ENCODE measurements around the gene CDC37L1. TPM values are rescaled to one million over a fixed set of nuclear protein-coding genes. Genes with fewer than 3 reads are reported as not detected.

CDC37L1 gene
- polyA plus RNA-seq, 1 experiment, result 13.4 TPM

DNA sequence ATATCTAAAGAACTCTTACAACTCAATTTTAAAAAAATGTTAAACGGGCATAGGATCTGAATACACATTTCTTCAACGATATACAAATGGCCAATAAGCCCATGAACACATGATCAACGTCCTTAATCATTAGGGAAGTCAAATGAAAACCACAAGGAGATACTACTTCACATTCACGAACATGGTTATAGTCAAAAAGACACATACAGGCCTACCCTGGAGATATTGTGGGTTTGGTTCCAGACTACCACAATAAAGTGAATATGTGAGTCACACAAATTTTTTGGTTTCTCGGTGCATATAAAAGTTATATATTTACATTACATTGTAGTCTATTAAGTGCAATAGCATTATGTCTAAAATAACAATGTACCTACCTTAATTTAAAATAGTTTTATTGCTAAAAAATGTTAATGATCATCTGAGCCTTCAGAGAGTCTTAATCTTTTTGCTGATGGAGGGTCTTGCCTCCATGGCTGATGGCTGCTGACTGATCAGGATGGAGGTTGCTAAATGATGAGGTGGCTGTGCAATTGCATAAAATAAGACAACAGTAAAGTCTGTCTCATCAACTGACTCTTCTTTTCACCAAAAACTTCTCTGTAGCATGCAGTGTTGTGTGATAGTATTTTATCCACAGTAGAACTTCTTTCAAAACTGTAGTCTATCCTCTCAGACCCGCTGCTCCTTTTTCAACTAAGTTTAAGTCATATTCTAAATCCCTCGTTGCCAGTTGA lies 46.5 kb downstream of the CDC37L1 start:
- POLR2A ChIA-PET, result interaction anchor here (0.8 kb wide), 1 partner anchor 54 kb away, joined by 3 read pairs; no protein-coding TSS in a partner anchor
- Histone ChIP-seq H3K27me3 (ENCODE audit: control insufficient read depth, insufficient read depth, low read length) (no peaks in the 10 kb centered on the region), H3K9me3 (ENCODE audit: control insufficient read depth, insufficient read depth, low read length) (no peaks in the 10 kb centered on the region), H3K27ac (ENCODE audit: low read depth, low read length) (no peak overlapping the region), H3K4me3 (ENCODE audit: low read depth, low read length) (no peak overlapping the region)
- CTCF ChIA-PET, result no interaction called here
- TF ChIP-seq, protein P1, sequence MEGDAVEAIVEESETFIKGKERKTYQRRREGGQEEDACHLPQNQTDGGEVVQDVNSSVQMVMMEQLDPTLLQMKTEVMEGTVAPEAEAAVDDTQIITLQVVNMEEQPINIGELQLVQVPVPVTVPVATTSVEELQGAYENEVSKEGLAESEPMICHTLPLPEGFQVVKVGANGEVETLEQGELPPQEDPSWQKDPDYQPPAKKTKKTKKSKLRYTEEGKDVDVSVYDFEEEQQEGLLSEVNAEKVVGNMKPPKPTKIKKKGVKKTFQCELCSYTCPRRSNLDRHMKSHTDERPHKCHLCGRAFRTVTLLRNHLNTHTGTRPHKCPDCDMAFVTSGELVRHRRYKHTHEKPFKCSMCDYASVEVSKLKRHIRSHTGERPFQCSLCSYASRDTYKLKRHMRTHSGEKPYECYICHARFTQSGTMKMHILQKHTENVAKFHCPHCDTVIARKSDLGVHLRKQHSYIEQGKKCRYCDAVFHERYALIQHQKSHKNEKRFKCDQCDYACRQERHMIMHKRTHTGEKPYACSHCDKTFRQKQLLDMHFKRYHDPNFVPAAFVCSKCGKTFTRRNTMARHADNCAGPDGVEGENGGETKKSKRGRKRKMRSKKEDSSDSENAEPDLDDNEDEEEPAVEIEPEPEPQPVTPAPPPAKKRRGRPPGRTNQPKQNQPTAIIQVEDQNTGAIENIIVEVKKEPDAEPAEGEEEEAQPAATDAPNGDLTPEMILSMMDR (IDR thresholded peaks at IDR 0.05; ENCODE audit: low read depth, low read length), result no peak
- no peak for DNase-seq (ENCODE audit: low read depth, low spot score)

DNA sequence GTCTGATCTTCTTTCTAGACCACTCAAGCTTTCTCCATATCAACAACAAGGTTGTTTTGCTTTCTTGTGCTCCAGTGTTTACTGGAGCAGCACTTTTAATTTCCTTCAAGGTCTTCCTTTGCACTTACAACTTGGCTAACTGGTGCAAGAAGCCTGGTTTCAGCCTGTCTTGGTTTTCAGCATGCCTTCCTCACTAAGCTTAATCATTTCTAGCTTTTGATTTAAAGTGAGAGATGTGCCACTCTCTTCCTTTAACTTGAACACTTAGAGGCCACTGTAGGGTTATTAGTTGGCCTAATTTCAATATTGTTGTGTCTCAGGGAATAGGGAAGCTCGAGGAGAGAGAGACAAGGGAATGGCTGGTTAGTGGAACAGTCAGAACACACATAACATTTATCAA lies 48.2 kb downstream of the CDC37L1 start:
- DNase-seq (ENCODE audit: low read depth, low spot score), result no peak
- no peaks in the 10 kb centered on the region for H3K27me3 ChIP-seq (ENCODE audit: control insufficient read depth, insufficient read depth, low read length)
- H3K27ac ChIP-seq (ENCODE audit: low read depth, low read length), result no peak overlapping the region
- no peak overlapping the region for H3K4me3 ChIP-seq (ENCODE audit: low read depth, low read length)
- TF ChIP-seq, protein P1 (IDR thresholded peaks at IDR 0.05; ENCODE audit: low read depth, low read length), result no peak
- CTCF ChIA-PET, result no interaction called here
- POLR2A ChIA-PET, result no interaction called here
- H3K9me3 ChIP-seq (ENCODE audit: control insufficient read depth, insufficient read depth, low read length), result no peaks in the 10 kb centered on the region

DNA sequence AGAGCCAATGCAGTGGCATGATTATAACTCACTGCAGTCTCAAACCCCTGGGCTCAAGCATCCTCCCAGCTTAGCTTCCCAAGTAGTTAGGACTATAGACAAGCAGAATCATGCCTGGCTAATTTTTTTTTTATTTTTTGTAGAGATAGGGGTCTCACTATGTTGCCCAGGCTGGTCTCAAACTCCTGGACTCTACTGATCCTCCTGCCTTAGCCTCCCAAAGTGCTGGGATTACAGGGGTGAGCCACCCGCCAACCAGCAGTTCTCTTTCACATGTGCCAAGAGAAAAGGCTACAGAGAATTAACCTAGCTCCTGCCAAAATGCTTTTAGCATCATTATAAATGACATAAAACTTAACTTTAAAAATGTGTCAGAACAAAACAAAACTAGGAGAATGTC lies 53.5 kb downstream of the CDC37L1 start:
- no peak for DNase-seq (ENCODE audit: low read depth, low spot score)
- TF ChIP-seq, protein P1 (IDR thresholded peaks at IDR 0.05; ENCODE audit: low read depth, low read length), result no peak
- Histone ChIP-seq H3K27ac (ENCODE audit: low read depth, low read length) (no peak overlapping the region), H3K27me3 (ENCODE audit: control insufficient read depth, insufficient read depth, low read length) (no peaks in the 10 kb centered on the region), H3K4me3 (ENCODE audit: low read depth, low read length) (no peak overlapping the region), H3K9me3 (ENCODE audit: control insufficient read depth, insufficient read depth, low read length) (no peaks in the 10 kb centered on the region)
- ChIA-PET CTCF (interaction anchor here (2.8 kb wide), 1 partner anchor 17 kb away, joined by 6 read pairs; no protein-coding TSS in a partner anchor), POLR2A (no interaction called here)

DNA sequence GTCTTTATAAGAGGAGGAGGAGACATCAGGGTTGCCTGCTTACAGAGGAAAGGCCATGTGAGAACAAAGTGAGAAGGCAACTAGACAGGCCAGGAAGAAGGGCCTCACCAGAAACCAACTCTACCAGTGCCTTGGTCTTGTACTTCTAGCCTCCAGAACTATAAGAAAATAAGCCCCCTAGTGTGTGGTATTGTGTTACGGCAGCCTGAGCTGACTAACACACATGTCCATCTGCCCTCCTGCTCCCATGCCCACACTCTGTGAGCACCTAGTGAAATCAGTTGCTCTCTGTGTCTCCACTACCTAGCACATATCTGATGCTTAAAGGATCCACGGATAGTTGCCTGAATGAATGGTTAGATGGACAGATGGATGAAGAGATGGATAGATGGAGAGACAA lies 54.8 kb downstream of the CDC37L1 start:
- TF ChIP-seq, protein P1 (IDR thresholded peaks at IDR 0.05; ENCODE audit: low read depth, low read length), result no peak
- ChIA-PET CTCF (no interaction called here), POLR2A (no interaction called here)

DNA sequence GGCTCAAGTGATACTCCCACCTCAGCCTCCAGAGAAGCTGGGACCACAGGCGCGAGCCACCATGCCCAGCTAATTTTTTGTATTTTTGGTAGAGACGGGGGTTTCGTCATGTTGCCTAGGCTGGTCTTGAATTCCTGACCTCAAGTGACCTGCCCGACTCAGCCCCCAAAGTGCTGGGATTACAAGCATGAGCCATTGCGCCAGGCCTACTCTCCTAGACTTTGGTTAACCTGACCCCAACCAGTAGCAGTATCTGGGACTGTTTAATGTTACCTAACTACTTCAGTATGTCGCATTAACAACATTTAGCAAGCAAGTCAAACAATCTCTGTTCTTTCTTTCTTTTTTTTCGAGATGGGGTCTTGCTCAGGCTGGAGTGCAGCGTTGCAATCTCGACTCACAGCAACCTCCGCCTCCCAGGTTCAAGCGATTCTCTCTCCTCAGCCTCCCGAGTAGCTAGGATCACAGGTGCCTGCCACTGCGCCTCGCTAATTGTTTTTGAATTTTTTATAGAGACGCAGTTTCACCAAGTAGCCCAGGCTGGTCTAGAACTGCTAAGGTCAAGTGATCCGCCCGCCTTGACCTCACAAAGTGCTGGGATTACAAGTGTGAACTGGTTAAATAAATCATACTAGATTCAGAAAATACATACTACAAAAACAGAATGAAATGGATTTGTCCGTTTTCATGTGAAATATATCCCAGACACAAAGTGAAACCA lies 59.7 kb downstream of the CDC37L1 start:
- CTCF ChIA-PET, result interaction anchor here (1.1 kb wide), 1 partner anchor 351 kb away, joined by 3 read pairs; no protein-coding TSS in a partner anchor
- no peak for DNase-seq (ENCODE audit: low read depth, low spot score)
- POLR2A ChIA-PET, result no interaction called here
- Histone ChIP-seq H3K27me3 (ENCODE audit: control insufficient read depth, insufficient read depth, low read length) (no peaks in the 10 kb centered on the region), H3K27ac (ENCODE audit: low read depth, low read length) (no peak overlapping the region), H3K4me3 (ENCODE audit: low read depth, low read length) (peak overlapping the region; percentile 84), H3K9me3 (ENCODE audit: control insufficient read depth, insufficient read depth, low read length) (no peaks in the 10 kb centered on the region)
- TF ChIP-seq, protein P1 (IDR thresholded peaks at IDR 0.05; ENCODE audit: low read depth, low read length), result no peak

More for the DNA sequence above, 54.8 kb downstream of the CDC37L1 start:
- H3K27ac ChIP-seq (ENCODE audit: low read depth, low read length), result no peak overlapping the region
- H3K4me3 ChIP-seq (ENCODE audit: low read depth, low read length), result no peak overlapping the region
- DNase-seq (ENCODE audit: low read depth, low spot score), result no peak
- H3K27me3 ChIP-seq (ENCODE audit: control insufficient read depth, insufficient read depth, low read length), result no peaks in the 10 kb centered on the region
- H3K9me3 ChIP-seq (ENCODE audit: control insufficient read depth, insufficient read depth, low read length), result no peaks in the 10 kb centered on the region

Data from AG04450 (cell line).